AG10803 (cell line): ENCODE results near the gene EXOC4.
A peak's percentile ranks its signal among the peaks of the same experiment; 100 is the strongest.
"Not testable (repeated sequence)": the region's sequence is repeated elsewhere in the genome, so short reads cannot be mapped to it uniquely, and the experiment has no call there.

Experiments
- DNase-seq: peaks from one replicate; pipeline ENCODE4 v3.0.0; 2010; ENCODE audit warnings: low read depth
- H3K4me3 ChIP-seq: 2 replicates; pipeline ENCODE4 v1.5.1; 2011; ENCODE audit warnings: mild to moderate bottlenecking, low read length, control low read depth
- TF ChIP-seq, protein P1 (sequence below): conservative IDR thresholded peaks from 2 replicates; pipeline ENCODE4 v1.5.1; 2011; ENCODE audit warnings: mild to moderate bottlenecking, low read length, control low read depth, inconsistent platforms

EXOC4 gene

DNA sequence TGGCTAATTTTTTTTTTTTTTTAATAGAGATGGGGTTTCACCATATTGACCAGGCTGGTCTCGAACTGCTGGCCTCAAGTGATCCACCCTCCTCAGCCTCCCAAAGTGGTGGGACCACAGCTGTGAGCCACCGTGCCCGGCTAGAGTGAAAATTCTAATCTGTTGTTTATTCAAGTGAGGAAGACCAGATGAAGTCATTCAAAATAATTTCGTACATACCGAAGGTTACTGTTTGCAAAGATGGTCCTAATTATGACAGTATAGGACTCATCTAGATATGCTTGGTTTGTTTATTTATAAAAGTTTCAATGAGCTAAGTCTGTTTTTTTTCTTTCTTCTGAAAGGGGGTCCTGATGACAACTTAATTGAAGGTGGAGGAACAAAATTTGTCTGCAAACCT, 376.8 kb downstream of the EXOC4 start:
- no peak overlapping the region for H3K4me3 ChIP-seq
- TF ChIP-seq, protein P1, sequence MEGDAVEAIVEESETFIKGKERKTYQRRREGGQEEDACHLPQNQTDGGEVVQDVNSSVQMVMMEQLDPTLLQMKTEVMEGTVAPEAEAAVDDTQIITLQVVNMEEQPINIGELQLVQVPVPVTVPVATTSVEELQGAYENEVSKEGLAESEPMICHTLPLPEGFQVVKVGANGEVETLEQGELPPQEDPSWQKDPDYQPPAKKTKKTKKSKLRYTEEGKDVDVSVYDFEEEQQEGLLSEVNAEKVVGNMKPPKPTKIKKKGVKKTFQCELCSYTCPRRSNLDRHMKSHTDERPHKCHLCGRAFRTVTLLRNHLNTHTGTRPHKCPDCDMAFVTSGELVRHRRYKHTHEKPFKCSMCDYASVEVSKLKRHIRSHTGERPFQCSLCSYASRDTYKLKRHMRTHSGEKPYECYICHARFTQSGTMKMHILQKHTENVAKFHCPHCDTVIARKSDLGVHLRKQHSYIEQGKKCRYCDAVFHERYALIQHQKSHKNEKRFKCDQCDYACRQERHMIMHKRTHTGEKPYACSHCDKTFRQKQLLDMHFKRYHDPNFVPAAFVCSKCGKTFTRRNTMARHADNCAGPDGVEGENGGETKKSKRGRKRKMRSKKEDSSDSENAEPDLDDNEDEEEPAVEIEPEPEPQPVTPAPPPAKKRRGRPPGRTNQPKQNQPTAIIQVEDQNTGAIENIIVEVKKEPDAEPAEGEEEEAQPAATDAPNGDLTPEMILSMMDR: no peak
- DNase-seq: peak; percentile 45

DNA sequence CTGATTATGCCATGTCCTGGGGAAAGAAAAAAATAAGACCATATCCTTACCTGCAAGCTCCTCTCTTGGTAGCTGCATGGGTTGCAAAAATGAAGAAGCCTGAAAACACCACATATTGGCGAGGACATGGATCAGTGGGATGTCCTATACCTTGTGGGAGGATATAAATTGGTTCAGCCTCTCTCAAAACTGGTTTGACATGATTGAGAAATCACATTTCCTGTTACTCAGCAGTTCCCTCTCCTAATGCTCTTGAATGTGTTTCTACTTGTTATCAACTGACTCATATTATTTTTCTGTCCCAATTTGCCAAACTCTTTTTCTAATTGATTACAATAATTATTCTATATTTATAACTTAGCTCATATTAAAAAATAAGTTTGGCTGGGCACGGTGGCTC, 380.2 kb downstream of the EXOC4 start:
- peak; percentile 54 for DNase-seq

DNA sequence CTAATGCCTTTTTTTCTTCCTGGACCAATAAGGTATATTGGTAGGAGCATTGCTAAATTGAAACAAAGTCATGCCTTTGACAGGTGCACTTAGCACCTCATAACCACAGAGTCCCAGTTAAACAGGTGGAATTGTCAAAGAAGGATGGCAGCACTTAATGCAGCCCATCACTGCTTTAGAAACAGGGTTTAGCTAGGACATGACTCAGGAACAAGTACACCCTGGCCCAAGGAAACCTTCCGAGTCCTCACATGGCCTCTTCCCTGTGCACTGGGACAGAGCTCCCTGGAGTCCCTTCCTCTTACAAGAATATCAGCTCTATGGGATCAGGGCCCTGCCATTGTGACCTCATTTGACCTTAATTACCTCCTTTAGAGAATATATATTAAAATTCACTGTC, 382.7 kb downstream of the EXOC4 start:
- DNase-seq: no peak
- H3K4me3 ChIP-seq: no peak overlapping the region
- TF ChIP-seq, protein P1: no peak

More for the DNA sequence above, 380.2 kb downstream of the EXOC4 start:
- TF ChIP-seq, protein P1: no peak
- no peak overlapping the region for H3K4me3 ChIP-seq

DNA sequence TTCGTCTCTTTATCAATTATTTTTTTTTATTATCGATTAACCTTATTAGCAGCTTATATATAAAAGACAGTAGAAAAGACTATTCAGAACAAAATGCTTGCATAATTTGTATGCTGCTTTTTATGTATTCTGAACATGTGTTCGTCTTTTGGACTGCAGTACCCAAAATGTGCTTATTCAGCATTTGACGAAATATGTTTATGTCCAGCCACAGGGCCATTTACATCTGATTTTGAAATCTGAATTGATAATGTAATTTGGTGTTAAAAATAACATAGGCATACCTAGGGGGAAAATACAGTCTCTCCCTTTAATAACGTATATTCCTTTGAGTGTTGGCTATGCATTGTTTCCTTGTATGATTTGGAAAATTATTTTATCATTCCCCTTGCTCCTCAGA, 386.0 kb downstream of the EXOC4 start:
- no peak overlapping the region for H3K4me3 ChIP-seq
- TF ChIP-seq, protein P1: no peak
- no peak for DNase-seq

DNA sequence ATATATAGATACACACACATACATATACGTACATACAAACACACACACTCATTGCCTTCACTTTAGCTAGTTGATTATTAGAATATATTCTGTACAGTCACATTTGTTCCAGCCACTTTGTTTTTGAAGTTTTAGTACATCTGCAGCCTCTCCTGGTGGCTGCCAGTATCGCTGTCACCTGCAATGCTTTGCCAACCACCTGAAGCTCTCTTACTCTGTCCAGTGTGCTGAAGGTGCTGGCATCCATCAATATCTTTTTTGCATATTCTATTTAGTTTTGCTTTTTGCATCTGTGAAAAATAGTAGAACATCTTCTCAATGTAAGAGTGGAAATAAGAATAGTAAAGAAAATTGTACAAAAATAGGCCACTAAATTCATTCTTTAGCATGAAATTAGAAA, 388.6 kb downstream of the EXOC4 start:
- TF ChIP-seq, protein P1: no peak
- H3K4me3 ChIP-seq: no peak overlapping the region
- no peak for DNase-seq

DNA sequence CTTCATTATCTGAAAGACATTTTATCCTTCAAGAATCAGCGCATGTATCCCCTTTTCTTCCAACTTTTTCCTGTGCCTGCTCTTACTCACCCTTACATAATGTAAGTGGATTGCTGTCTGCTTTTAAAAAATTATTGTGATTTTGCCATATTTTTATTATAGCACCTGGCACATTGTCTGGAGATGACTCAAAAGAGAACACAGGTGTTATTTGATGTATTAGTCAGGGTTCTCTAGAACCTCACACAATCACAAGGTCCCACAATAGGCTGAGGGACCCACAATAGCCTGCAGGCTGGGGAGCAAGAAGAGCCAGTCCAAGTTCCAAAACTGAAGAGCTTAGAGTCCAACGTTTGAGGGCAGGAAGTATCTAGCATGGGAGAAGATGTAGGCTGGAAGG, 390.0 kb downstream of the EXOC4 start:
- TF ChIP-seq, protein P1: no peak
- H3K4me3 ChIP-seq: no peak overlapping the region
- no peak for DNase-seq

DNA sequence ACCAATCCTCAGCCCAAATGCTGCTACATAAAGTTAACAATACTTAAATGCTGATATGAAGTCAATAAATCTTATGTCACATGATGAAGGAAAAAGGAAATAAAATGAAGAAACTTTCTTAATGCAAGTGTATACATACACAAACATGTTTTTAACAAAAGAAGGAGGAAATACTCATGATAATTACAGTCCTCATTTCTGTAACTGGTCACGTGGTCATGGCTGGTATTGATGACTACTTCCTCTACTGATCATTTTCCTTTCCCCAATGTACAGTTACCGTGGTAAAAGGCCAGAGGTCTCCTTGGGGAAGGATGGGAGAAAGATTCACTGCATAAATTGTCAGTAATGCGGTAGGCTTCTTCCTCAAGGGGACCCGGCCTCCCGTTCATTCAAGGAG, 390.8 kb downstream of the EXOC4 start:
- DNase-seq, H3K4me3 ChIP-seq: not testable (repeated sequence)

DNA sequence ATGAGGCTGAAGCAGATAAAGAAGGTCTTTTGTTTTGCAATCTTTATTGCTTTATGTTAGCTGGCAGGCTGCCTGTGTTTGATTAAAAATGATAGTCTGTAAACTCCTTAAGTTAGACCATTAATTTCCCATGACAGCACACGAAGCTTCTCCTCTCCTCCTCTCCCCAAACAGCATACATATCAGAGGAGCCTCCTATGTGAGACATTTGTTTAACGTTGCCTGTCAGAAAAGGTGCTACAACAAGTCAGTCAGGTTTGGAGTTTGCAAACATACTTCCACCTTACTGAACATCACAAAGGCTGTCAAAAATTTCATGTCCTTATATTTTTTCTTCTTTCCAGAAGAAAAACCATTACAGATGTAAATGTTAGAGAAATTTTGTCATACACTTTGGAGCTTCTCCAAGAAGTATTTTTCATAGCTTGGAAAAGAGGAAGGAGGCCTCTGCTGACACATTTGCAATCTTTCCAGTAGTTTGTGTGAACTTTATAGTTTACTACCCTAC, 393.1 kb downstream of the EXOC4 start:
- H3K4me3 ChIP-seq: no peak overlapping the region
- TF ChIP-seq, protein P1: no peak
- DNase-seq: peak; percentile 55
